GM19438 (cell line): ENCODE results near the gene HS3ST3B1.

Experiments used
- ATAC-seq: cut with Tn5 transposase; IDR thresholded peaks from one replicate; pipeline ENCODE4 v1.9.1; 2021; ENCODE audit warnings: low read depth; ENCODE audit not compliant: unreplicated experiment

HS3ST3B1 gene

DNA sequence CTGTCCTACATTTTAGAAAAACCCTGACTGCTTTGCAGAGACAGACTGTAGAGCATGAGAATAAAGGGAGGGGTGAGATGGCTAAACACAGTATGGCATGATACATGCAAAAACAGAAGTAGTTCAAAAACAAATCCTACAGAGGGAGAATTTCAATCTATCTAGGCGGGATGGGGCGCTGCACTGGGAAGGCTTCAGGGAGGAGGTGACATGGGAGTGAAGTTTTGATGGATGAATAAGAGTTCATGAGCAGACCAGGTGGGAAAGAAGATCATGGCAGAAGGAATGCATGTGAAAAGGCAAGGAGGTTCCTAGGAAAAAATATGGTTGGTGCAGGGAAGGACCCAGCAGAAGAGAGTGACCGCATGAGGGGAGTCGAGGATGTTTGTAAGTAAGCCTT lies 19.2 kb downstream of the HS3ST3B1 start:
- no peak for ATAC-seq

- ATAC-seq, result no peak
Measured at GRCh38 chr17:14320734-14321475, 20.0 kb downstream of the HS3ST3B1 start.

- ATAC-seq, result no peak
Measured at GRCh38 chr17:14321476-14321949, 20.6 kb downstream of the HS3ST3B1 start.

DNA sequence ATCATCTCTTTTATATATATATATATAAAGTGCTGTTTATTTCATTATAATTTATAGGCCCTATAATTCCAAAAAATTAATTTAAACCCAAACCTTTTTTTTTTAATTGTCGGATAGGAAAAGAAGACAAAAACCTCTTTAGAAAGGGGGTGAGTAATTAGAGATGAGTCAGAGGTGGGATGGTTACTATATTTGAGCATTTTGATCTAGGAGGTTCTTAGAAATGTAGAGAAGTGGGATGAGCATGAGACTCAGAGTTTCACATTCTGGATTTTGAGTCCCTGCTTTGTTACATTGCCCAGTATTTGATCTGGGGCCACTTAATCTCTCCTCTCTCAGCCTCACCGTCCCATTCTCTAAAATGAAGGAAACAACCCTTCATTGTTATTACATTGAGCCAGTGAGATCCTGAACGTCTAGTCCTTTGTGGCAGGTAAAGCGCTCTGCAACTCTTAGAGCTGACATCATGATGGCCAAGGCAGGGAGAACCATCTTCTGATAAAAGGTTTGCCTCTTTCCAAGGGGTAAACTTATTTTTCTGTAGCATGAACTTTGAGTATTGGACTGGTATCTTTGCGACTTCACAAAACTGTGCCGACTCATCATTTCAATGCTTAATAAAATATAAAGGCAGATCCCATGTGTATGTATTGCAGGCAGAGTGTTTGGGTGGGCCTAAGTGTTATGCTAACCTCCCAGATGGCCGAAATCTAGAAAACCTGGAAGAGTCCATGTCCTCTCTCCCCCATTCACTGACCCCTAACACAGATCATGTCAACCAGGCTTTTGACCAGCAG lies 21.3 kb downstream of the HS3ST3B1 start:
- ATAC-seq, result no peak

GRCh38 chr17:14323522-14323981 lies 22.7 kb downstream of the HS3ST3B1 start:
- ATAC-seq, result no peak

DNA sequence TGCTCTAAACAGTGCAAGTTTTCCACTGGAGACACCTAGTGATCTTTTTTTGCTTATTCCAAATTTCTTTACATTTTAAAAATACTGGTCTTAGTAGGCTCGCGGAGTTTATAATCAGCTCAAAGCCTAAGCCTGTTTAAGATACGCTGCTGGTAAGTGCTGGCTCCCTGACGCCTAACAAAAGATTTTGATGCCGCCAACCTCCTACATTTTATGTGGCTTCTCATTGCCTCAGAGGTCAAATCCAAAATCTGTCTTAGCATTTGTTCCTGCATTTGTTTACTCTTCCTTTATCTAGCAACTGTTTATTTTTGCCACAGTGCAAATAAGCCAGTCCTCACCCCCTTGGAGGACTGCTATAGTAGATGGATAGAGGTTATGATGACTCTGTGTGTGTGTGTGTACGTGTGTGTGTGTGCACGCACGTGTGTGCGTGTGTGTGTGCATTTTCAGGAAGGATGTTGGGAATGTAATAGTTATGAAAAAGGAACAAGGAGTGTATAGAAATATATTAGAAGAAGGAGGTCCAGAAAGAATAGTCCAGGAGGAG lies 24.8 kb downstream of the HS3ST3B1 start:
- ATAC-seq, result no peak

DNA sequence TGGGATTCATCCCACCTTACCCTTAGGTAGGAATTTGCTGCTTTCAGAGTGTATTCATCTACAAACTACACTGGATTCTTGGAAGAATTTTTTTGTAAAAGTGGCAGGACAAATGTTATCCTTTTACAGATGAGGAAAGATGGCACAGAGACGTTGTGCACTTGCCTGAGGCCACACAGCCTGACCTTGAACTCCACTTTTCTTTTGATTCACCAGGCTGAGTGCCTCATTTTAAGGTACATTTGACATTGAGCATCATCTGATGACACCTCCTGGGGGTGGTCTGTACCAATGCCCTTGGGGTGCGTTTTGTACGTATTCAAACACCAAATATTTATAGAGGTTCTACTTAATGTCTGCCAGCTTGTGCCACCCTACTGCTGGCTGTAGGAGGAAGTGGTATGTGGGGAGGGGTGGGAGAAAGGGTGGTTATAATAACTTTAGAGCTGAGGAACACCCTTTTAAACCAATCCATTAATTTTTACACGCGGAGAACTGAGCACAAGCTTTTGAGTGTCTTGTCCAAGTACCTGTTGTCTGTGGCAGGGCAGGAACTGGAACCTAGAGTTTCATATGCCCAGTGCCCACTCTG lies 29.1 kb downstream of the HS3ST3B1 start:
- ATAC-seq, result no peak

- ATAC-seq, result no peak
Measured at GRCh38 chr17:14330492-14330962, 29.6 kb downstream of the HS3ST3B1 start.

- no peak for ATAC-seq
Measured at GRCh38 chr17:14331225-14331981, 30.5 kb downstream of the HS3ST3B1 start.

GRCh38 chr17:14331982-14332298 lies 31.1 kb downstream of the HS3ST3B1 start:
- no peak for ATAC-seq

DNA sequence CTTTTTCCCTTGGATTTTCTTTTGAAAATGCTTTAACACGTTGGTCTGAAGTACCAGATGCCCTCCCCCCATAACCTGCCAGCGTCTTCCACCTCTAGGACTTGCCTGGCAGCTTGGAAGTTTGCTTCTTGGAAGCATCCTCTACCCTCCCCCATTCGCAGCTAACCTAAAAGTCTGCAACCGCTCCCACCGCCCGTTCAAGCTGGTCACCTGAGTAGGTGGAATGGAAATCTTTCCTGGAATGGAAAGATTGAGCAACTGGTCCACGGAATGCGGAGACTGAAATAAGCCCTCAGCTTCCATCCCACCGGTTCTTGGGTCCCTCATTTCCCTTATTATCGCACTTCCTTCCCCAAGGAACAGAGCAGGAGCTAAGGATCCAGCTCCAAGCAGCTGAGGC lies 31.4 kb downstream of the HS3ST3B1 start:
- no peak for ATAC-seq

- no peak for ATAC-seq
Measured at GRCh38 chr17:14333506-14333905, 32.6 kb downstream of the HS3ST3B1 start.

DNA sequence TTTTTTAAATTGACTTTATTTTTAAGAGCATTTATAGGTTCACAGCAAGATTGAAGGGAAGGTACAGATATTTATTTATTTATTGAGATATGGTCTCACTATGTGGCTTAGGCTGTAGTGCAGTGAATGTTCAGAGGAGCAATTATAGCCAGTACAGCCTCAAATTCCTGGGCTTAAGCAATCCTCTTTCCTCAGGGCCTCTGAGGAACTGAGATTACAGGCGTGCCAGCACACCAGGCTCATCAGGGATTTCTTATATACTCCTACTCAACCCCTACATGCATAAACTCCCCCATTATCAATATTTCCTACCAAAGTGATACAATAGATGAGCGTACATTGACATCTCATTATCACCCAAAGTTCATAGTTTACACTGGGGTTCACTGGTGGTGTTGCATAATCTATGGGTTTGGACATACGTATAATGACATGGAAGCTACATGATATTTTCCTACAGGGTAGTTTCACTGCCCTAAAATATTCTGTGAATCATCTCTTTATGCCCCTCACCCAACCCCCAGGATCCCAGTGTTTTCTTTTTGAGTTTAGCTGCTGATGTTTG lies 33.5 kb downstream of the HS3ST3B1 start:
- no peak for ATAC-seq

GRCh38 chr17:14334919-14335318 lies 34.0 kb downstream of the HS3ST3B1 start:
- no peak for ATAC-seq

- no peak for ATAC-seq
Measured at GRCh38 chr17:14336418-14336817, 35.5 kb downstream of the HS3ST3B1 start.

DNA sequence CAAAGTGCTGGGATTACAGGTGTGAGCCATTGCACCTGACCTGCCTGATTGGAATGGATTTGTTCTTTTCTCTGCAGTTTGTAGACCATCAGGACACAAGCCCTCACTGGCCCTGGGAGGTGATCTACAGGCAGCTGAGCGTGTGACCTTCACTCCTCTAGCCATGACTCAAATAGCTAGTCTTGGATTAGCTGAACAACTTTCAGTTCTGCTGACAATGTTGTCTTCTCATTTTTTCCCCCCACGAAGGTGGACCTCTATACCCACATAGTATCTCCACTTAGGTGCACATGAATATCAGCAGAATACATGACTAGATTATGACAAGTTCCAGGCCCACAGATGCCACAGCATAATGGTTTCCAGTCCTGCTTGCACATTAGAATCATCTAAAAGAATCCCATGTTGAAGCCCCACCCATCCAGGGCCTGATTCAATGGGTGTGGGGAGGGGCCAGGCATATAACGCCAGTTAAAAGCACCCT lies 36.8 kb downstream of the HS3ST3B1 start:
- no peak for ATAC-seq

- no peak for ATAC-seq
Measured at GRCh38 chr17:14340857-14341754, 40.2 kb downstream of the HS3ST3B1 start.

- no peak for ATAC-seq
Measured at GRCh38 chr17:14341866-14342265, 41.0 kb downstream of the HS3ST3B1 start.

GRCh38 chr17:14346801-14347200 lies 45.9 kb downstream of the HS3ST3B1 start:
- ATAC-seq, result no peak
